ENCODE results near the gene MRPL49.
"Not testable (repeated sequence)": the region's sequence is repeated elsewhere in the genome, so short reads cannot be mapped to it uniquely, and the experiment has no call there.

MRPL49 gene

GRCh38 chr11:65134952-65135632, 13.0 kb downstream of the MRPL49 start:
- peak; percentile 83 for DNase-seq

DNA sequence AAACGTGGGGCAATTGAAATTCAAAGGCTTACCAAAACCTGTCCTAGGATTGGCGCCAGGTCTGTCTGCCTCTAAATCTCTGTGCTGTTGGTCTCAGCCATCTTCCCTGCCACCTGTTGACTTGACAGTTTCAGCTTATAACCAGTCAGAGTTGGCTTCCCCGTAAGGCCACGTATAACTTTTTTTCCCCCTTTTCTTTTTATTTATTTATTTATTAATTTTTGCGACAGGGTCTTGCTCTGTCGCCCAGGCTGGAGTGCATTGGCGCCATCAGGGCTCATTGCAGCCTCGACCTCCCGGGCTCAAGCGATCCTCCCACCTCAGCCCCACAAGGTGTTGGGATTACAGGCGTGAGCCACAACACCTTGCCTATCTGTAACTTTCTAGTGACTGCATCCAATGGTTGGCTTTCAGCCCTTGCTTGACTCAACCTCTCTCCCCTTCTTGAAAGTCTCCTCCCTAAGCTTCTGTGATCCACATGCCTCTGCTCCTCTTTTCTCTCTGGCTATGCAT, 13.6 kb downstream of the MRPL49 start:
- DNase-seq, result no peak

DNA sequence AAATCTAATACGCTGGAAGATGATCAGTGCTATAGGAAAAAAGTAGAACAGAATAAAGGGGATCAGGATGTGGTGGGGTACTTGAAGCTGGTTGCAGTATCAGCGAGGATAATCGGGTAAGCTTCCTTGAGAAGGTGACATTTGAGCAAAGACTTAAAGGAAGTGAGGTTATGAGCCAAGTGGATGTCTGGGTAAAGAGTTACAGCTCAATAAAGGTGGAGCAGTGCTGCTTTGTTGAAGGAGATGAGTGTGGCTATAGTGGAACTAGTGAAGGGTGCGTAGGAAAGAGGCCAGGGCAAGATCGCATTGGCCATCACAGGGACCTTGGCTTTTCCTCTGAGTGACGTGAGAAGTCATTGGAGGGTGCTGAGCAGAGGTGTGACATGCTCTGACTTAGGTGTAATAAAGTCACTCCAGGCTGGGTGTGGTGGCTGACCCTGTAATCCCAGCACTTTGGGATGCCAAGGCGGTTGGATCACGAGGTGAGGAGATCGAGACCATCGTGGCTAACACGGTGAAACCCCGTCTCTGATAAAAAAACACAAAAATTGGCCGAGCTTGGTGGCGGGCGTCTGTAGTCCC, 14.5 kb downstream of the MRPL49 start:
- no peak for DNase-seq

- DNase-seq, result no peak
Observed at GRCh38 chr11:65141896-65142494, 19.9 kb downstream of the MRPL49 start.

GRCh38 chr11:65147352-65148075, 25.4 kb downstream of the MRPL49 start:
- no peak for DNase-seq

GRCh38 chr11:65148657-65149056, 26.5 kb downstream of the MRPL49 start:
- DNase-seq, result no peak

DNA sequence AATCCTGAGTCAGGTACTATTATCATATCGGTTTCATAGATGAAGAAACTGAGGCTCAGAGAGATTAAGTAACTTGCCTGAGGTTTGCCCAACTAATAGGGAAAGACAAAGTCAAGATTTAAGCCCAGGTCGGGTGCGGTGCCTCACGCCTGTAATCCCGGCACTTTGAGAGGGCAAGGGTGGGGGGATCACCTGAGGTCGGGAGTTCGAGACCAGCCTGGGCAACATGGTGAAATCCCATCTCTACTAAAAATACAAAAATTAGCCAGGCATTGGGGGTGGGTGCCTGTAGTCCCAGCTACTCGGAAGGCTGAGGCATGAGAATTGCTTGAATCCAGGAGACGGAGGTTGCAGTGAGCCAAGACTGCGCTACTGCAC, 28.0 kb downstream of the MRPL49 start:
- not testable (repeated sequence) for DNase-seq

GRCh38 chr11:65150509-65151299, 28.6 kb downstream of the MRPL49 start:
- DNase-seq, result peak; percentile 14

GRCh38 chr11:65151331-65151899, 29.3 kb downstream of the MRPL49 start:
- no peak for DNase-seq

DNA sequence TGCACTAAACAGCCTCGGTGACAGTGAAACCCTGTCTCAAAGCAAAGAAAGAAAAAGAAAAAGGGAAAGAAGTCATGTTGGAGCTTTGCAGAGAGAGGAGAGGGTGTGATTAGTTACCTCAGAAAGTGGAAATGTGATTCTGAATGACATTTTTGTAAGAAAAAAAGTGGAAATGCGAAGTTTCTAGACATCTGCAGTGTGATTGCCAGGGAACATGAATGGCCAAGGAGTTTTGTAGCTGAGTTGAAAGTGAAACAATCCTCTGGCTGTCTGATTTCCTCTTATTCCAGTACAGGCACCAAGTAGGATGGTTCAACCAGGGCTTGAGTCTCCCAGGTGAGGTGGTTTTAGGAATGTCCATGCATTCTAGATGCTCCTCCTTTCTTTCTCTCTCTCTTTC, 30.0 kb downstream of the MRPL49 start:
- no peak for DNase-seq

DNA sequence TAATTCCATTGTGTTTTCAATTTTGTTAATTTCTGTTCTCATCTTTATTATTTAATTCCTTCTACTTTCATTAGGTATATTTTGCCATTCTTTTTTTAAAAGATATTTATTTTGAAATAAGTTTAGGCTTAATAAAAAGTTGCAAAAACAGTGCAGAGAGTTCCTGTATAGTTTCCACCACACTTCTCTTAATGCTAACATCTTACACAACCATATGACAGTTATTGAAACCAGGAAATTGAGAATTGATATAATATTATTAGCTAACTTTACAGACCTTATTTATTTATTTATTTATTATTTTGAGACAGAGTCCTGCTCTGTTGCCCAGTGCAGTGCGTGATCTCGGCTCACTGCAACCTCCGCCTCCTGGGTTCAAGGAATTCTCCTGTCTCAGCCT, 34.1 kb downstream of the MRPL49 start:
- DNase-seq, result no peak

GRCh38 chr11:65156926-65157325, 34.8 kb downstream of the MRPL49 start:
- no peak for DNase-seq

GRCh38 chr11:65157336-65157735, 35.2 kb downstream of the MRPL49 start:
- DNase-seq, result no peak

GRCh38 chr11:65159012-65159411, 36.9 kb downstream of the MRPL49 start:
- no peak for DNase-seq

DNA sequence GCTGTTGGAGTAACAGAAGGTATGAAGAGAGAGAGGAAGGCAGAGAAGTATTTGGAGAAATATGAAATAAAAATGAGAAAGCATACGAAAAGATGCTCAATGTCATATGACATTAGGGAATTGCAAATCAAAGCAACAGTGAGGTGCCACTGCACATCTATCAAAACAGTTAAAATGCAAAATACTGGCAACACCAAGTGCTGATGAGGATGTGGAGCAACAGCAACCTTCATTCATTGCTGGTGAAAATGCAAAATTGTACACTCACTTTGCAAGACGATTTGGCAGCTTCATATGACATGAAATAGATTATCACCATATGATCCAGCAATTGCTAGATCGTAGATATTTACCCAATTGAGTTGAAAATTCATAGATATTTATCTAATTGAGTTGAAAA, 38.5 kb downstream of the MRPL49 start:
- DNase-seq, result no peak

DNA sequence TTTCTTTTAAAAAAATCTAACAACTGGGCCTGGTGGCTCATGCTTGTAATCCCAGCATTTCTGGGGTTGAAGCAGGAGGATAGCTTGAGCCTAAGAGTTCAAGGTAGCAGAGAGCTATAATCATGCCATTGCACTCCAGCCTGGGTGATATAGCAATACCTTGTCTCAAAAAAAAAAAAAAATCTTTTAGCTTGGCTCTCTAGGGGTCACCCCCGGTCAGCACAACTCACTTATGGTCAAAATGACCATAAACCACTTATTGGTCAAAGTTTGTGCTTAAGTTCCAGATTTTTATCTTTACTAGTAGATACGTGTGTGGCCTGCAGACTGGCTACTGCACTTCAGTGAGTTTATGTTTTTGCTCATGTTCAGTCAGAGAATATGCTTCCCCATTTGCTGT, 41.6 kb downstream of the MRPL49 start:
- DNase-seq, result no peak

GRCh38 chr11:65165410-65166317, 43.5 kb downstream of the MRPL49 start:
- DNase-seq, result no peak

- no peak for DNase-seq
Observed at GRCh38 chr11:65166893-65167292, 44.8 kb downstream of the MRPL49 start.

- DNase-seq, result no peak
Observed at GRCh38 chr11:65167656-65168055, 45.5 kb downstream of the MRPL49 start.

DNA sequence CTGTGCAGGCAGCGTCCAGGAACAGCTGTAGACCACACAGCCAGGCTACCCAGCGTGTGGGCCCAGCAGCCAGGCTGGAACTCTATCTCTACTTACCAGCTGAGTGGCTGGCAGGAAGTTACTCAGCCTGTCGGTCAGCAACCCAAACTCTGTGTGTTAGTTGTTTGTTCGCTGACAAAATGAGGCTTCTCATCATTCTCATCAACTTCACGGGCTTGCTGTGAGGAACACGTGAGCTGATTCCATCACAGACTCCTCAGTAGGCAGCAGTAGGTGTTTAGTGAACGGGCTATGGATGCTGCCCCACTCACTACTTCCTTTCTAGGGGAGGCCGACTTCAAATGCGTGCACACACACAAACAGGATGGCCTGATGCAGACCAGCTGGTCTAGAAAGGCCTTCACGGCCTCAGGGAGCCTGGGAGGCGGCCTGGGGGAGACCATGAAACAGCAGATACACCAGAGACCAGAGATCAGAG, 47.1 kb downstream of the MRPL49 start:
- DNase-seq, result no peak

- DNase-seq, result no peak
Observed at GRCh38 chr11:65170058-65170534, 48.0 kb downstream of the MRPL49 start, which contains the start of gene SPDYC. SPDYC (plus strand) TSS chr11:65170233; CDS start chr11:65171358, 1,125 bp downstream.
